ENCODE data around the gene KRT38.
"Not testable (repeated sequence)": the region's sequence is repeated elsewhere in the genome, so short reads cannot be mapped to it uniquely, and the experiment has no call there.

The KRT38 gene

GRCh38 chr17:41396996-41397660 is 43.7 kb downstream of the KRT38 start, which contains the start of gene KRT31:
TSS of gene KRT31 (minus strand) at chr17:41397608. CDS start at chr17:41397539, 69 bp downstream.
- DNase-seq (ENCODE audit: insufficient read length, low spot score), result no peak
- FAIRE-seq, result no peak

GRCh38 chr17:41396340-41396739 is 44.4 kb downstream of the KRT38 start:
- DNase-seq (ENCODE audit: insufficient read length, low spot score), result no peak
- FAIRE-seq, result no peak

GRCh38 chr17:41395611-41396010 is 45.2 kb downstream of the KRT38 start:
- FAIRE-seq, result no peak
- no peak for DNase-seq (ENCODE audit: insufficient read length, low spot score)

- FAIRE-seq; DNase-seq (ENCODE audit: insufficient read length, low spot score): not testable (repeated sequence)
These were observed 45.7 kb downstream of the KRT38 start for GRCh38 chr17:41395044-41395443.

- no peak for FAIRE-seq
- no peak for DNase-seq (ENCODE audit: insufficient read length, low spot score)
These were observed 46.4 kb downstream of the KRT38 start for GRCh38 chr17:41394254-41394996.

- FAIRE-seq (no peak), DNase-seq (ENCODE audit: insufficient read length, low spot score) (no peak)
These were observed 47.0 kb downstream of the KRT38 start for GRCh38 chr17:41393826-41394225.

GRCh38 chr17:41393294-41393693 is 47.5 kb downstream of the KRT38 start:
- FAIRE-seq (no peak), DNase-seq (ENCODE audit: insufficient read length, low spot score) (no peak)

- DNase-seq (ENCODE audit: insufficient read length, low spot score), result no peak
- FAIRE-seq, result no peak
These were observed 48.5 kb downstream of the KRT38 start for GRCh38 chr17:41392278-41392677.

GRCh38 chr17:41391535-41391934 is 49.2 kb downstream of the KRT38 start:
- FAIRE-seq (no peak), DNase-seq (ENCODE audit: insufficient read length, low spot score) (no peak)

- no peak for FAIRE-seq
- no peak for DNase-seq (ENCODE audit: insufficient read length, low spot score)
These were observed 50.3 kb downstream of the KRT38 start for GRCh38 chr17:41390411-41390938.

- FAIRE-seq (no peak), DNase-seq (ENCODE audit: insufficient read length, low spot score) (no peak)
These were observed 53.1 kb downstream of the KRT38 start for GRCh38 chr17:41387670-41388069.

GRCh38 chr17:41386227-41386626 is 54.6 kb downstream of the KRT38 start:
- FAIRE-seq, result no peak
- no peak for DNase-seq (ENCODE audit: insufficient read length, low spot score)
